ES-I3 (cell line): Measurements from ENCODE around the gene UBASH3A.

ENCODE experiments used
- H3K36me3 ChIP-seq: 2 replicates; pipeline ENCODE4 v1.6.1; 2013; ENCODE audit warnings: mild to moderate bottlenecking, low read length, control low read depth, moderate library complexity; ENCODE audit not compliant: insufficient read depth
- H3K4me1 ChIP-seq: 2 replicates; pipeline ENCODE4 v1.6.1; 2013; ENCODE audit warnings: mild to moderate bottlenecking, control low read depth, low read length; ENCODE audit not compliant: insufficient read depth
- H3K9ac ChIP-seq: 2 replicates; pipeline ENCODE4 v1.6.1; 2013; ENCODE audit warnings: low read depth, mild to moderate bottlenecking, low read length, moderate library complexity
- H3K9me3 ChIP-seq: 2 replicates; pipeline ENCODE4 v1.6.1; 2013; ENCODE audit warnings: mild to moderate bottlenecking, low read length, moderate library complexity; ENCODE audit not compliant: control insufficient read depth, insufficient read depth

Gene UBASH3A

GRCh38 chr21:42443181-42443785, 39.6 kb downstream of the UBASH3A start:
- no peaks in the 10 kb centered on the region for H3K36me3 ChIP-seq
- no peaks in the 10 kb centered on the region for H3K9me3 ChIP-seq
- no peak overlapping the region for H3K9ac ChIP-seq
- no peaks in the 10 kb centered on the region for H3K4me1 ChIP-seq

GRCh38 chr21:42443876-42444744, 40.4 kb downstream of the UBASH3A start:
- no peaks in the 10 kb centered on the region for H3K9me3 ChIP-seq
- no peaks in the 10 kb centered on the region for H3K36me3 ChIP-seq

GRCh38 chr21:42444745-42445059, 41.0 kb downstream of the UBASH3A start:
- Histone ChIP-seq H3K36me3 (no peaks in the 10 kb centered on the region), H3K9me3 (no peaks in the 10 kb centered on the region), H3K4me1 (peaks cover 3% of the 10 kb centered on the region; the same call in 1 of the 2 replicates), H3K9ac (no peak overlapping the region)

More at GRCh38 chr21:42443876-42444744, 40.4 kb downstream of the UBASH3A start:
- H3K4me1 ChIP-seq, result no peaks in the 10 kb centered on the region
- no peak overlapping the region for H3K9ac ChIP-seq

GRCh38 chr21:42445311-42445710, 41.6 kb downstream of the UBASH3A start:
- Histone ChIP-seq H3K4me1 (peaks cover 4% of the 10 kb centered on the region; the same call in 1 of the 2 replicates), H3K9me3 (no peaks in the 10 kb centered on the region), H3K9ac (no peak overlapping the region), H3K36me3 (no peaks in the 10 kb centered on the region)

- peaks cover 8% of the 10 kb centered on the region; the same call in 1 of the 2 replicates for H3K4me1 ChIP-seq
- H3K36me3 ChIP-seq, result no peaks in the 10 kb centered on the region
- no peak overlapping the region for H3K9ac ChIP-seq
- H3K9me3 ChIP-seq, result no peaks in the 10 kb centered on the region
Observed at GRCh38 chr21:42446531-42446930, 42.8 kb downstream of the UBASH3A start.

GRCh38 chr21:42447182-42447581, 43.5 kb downstream of the UBASH3A start:
- H3K9me3 ChIP-seq, result no peaks in the 10 kb centered on the region
- H3K36me3 ChIP-seq, result no peaks in the 10 kb centered on the region
- no peak overlapping the region for H3K9ac ChIP-seq
- H3K4me1 ChIP-seq, result peaks cover 8% of the 10 kb centered on the region; the same call in 1 of the 2 replicates

- Histone ChIP-seq H3K36me3 (no peaks in the 10 kb centered on the region), H3K4me1 (peaks cover 8% of the 10 kb centered on the region; the same call in 1 of the 2 replicates), H3K9me3 (no peaks in the 10 kb centered on the region), H3K9ac (no peak overlapping the region)
Observed at GRCh38 chr21:42447732-42448131, 44.0 kb downstream of the UBASH3A start.

GRCh38 chr21:42448686-42449085, 45.0 kb downstream of the UBASH3A start:
- no peak overlapping the region for H3K9ac ChIP-seq
- peaks cover 8% of the 10 kb centered on the region; the same call in 1 of the 2 replicates for H3K4me1 ChIP-seq
- no peaks in the 10 kb centered on the region for H3K9me3 ChIP-seq
- no peaks in the 10 kb centered on the region for H3K36me3 ChIP-seq

GRCh38 chr21:42451941-42452340, 48.2 kb downstream of the UBASH3A start:
- Histone ChIP-seq H3K36me3 (no peaks in the 10 kb centered on the region), H3K9ac (no peak overlapping the region)

GRCh38 chr21:42452401-42453223, 48.9 kb downstream of the UBASH3A start:
- H3K9me3 ChIP-seq, result no peaks in the 10 kb centered on the region
- peaks cover 8% of the 10 kb centered on the region; the same call in 1 of the 2 replicates for H3K4me1 ChIP-seq
- H3K9ac ChIP-seq, result no peak overlapping the region
- no peaks in the 10 kb centered on the region for H3K36me3 ChIP-seq

More at GRCh38 chr21:42451941-42452340, 48.2 kb downstream of the UBASH3A start:
- Histone ChIP-seq H3K4me1 (peaks cover 8% of the 10 kb centered on the region; the same call in 1 of the 2 replicates), H3K9me3 (no peaks in the 10 kb centered on the region)

GRCh38 chr21:42453224-42453985, 49.7 kb downstream of the UBASH3A start:
- Histone ChIP-seq H3K9me3 (no peaks in the 10 kb centered on the region), H3K9ac (no peak overlapping the region), H3K4me1 (peaks cover 8% of the 10 kb centered on the region; the same call in 1 of the 2 replicates), H3K36me3 (no peaks in the 10 kb centered on the region)

GRCh38 chr21:42453986-42454570, 50.4 kb downstream of the UBASH3A start:
- H3K4me1 ChIP-seq, result peaks cover 8% of the 10 kb centered on the region; the same call in 1 of the 2 replicates
- no peaks in the 10 kb centered on the region for H3K36me3 ChIP-seq
- 0 out of 2 replicates have a peak, but pooled peaks cover 2% of the 10 kb centered on the region for H3K9me3 ChIP-seq
- no peak overlapping the region for H3K9ac ChIP-seq

- Histone ChIP-seq H3K4me1 (peaks cover 4% of the 10 kb centered on the region; the same call in 1 of the 2 replicates), H3K9me3 (0 out of 2 replicates have a peak, but pooled peaks cover 4% of the 10 kb centered on the region), H3K36me3 (no peaks in the 10 kb centered on the region), H3K9ac (no peak overlapping the region)
Observed at GRCh38 chr21:42454786-42455185, 51.1 kb downstream of the UBASH3A start.
